ENCODE results near the gene MTERF2. TPM values are rescaled to one million over a fixed set of nuclear protein-coding genes. Genes with fewer than 3 reads are reported as not detected.
A peak's percentile ranks its signal among the peaks of the same experiment; 100 is the strongest.

Gene MTERF2, protein sequence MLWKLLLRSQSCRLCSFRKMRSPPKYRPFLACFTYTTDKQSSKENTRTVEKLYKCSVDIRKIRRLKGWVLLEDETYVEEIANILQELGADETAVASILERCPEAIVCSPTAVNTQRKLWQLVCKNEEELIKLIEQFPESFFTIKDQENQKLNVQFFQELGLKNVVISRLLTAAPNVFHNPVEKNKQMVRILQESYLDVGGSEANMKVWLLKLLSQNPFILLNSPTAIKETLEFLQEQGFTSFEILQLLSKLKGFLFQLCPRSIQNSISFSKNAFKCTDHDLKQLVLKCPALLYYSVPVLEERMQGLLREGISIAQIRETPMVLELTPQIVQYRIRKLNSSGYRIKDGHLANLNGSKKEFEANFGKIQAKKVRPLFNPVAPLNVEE
- 14.2 and 14.6 TPM in 2 replicates for total RNA-seq (2013; cell fraction: nucleolus; rRNA removed)
- 5.0 and 5.5 TPM in 2 replicates for total RNA-seq (2014; rRNA removed)
- total RNA-seq (2014; rRNA removed; fragmentation: Illumina TruSeq; extraction: Trizol), result 6.4 and 8.2 TPM in 2 replicates
- 5.8 and 7.1 TPM in 2 replicates for total RNA-seq (2021)
- polyA plus RNA-seq (2011; ENCODE audit: low read depth), result 5.8 TPM
- 5.7 and 8.1 TPM in 2 replicates for polyA plus RNA-seq (2011; rRNA removed)
- polyA plus RNA-seq (2011; cell fraction: cytosol; rRNA removed), result 2.2 and 2.3 TPM in 2 replicates
- polyA plus RNA-seq (2011; cell fraction: nucleus; rRNA removed), result 5.5 and 6.6 TPM in 2 replicates
- polyA plus RNA-seq (2012), result 6.9 and 7.3 TPM in 2 replicates
- polyA plus RNA-seq (2014; fragmentation: Illumina TruSeq; extraction: Trizol), result 7.9 and 14.0 TPM in 2 replicates
- polyA plus RNA-seq (2014; fragmentation: Nextera tagmentation; extraction: Ambion mirVana), result 1 to 10 TPM; 2.1 to 3.6 TPM
- polyA plus RNA-seq (2014; rRNA removed), result 7.2 and 9.6 TPM in 2 replicates
- 1 to 10 TPM; 8.4 to 9.8 TPM for polyA plus RNA-seq (2016; fragmentation: Nextera tagmentation; extraction: Ambion mirVana)
- polyA minus RNA-seq (2011; rRNA and poly(A)+ RNA removed), result 1.9 and 2.6 TPM in 2 replicates
- polyA minus RNA-seq (2011; cell fraction: cytosol; rRNA and poly(A)+ RNA removed), result 0.80 and 2.2 TPM in 2 replicates
- 2.4 and 3.3 TPM in 2 replicates for polyA minus RNA-seq (2011; cell fraction: nucleus; rRNA and poly(A)+ RNA removed)
- percentile 69 among the genes with signal in this experiment for Bru-seq, nascent RNA
- percentile 57 among the genes with signal in this experiment for BruChase-seq, experiment 1, labeled RNA remaining after a 6-hour chase
- BruChase-seq, experiment 2, labeled RNA remaining after a 2-hour chase, result percentile 64 among the genes with signal in this experiment
- long read RNA-seq, experiment 1, partial matches to known transcripts, result 0 of 5 reads
- long read RNA-seq, experiment 1, other reads (novel, unspliced or antisense), result 1 of 5 reads
- long read RNA-seq, experiment 2, transcript MTERF2-201 (3 exons, 1,790 nt), result major isoform, 24 of 38 reads
- long read RNA-seq, experiment 2, transcript MTERF2-207 (2 exons, 3,235 nt), result minor isoform, 6 of 38 reads
- long read RNA-seq, experiment 2, partial matches to known transcripts, result 0 of 38 reads
- long read RNA-seq, experiment 2, other reads (novel, unspliced or antisense), result 4 of 38 reads

DNA sequence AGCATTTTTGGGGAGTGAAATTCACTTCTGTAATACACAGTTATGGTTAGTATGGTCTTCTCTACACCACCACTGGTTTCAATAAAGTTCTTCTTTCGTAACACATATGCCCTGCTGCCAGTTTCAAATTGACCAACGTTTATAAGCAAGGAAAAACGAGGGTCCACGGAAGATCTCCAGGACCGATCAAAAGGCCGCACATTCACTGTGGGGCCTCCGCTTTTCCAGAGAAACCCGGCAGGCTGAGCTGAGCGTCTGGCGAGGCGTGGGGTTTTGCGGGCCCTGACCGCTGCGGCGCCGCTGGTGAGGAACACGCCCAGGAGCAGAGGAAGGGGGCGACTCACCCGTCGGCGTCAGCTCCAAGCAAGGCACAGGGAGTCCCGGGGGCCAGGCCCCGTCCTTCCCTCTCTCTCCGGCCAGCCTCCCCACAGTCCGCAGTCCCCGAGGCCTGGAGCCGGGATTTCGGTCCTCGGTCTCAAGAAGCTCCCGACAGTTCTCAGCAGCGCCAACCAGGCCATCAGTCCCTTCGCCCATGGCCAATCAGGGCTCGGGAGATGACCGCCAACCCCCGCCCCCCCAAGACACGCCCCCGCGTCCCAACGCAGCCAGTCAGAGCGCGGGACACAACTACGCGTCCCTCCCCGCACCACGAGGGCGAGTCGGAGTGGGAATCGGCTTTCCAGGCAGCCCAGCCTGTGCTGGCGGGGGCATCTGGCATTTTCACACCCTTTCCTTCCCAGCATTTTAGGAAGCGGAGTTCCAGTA is at the start of gene MTERF2:
Gene MTERF2, minus strand, starts transcription at position 522 of the 765 bp plus-strand sequence. CDS start 8,432 bp downstream, outside the sequence.
- Histone ChIP-seq H3K79me2 (ENCODE audit: control insufficient read depth, insufficient read depth, low read length) (peaks cover 4% of the 10 kb centered on the region), H3K9ac (ENCODE audit: control insufficient read depth, insufficient read depth, low read length) (peak within 1 kb of the TSS; percentile 80), H2AFZ (ENCODE audit: control insufficient read depth, low read depth, low read length) (peak within 1 kb of the TSS; percentile 96), H3K36me3 (ENCODE audit: control insufficient read depth in 2 of 2, insufficient read depth in 2 of 2, low read length in 1 of 2) (no peaks in the 10 kb centered on the region), H3K4me2 (ENCODE audit: control insufficient read depth, insufficient read depth) (peak within 1 kb of the TSS; percentile 79), H3K4me3 (peak within 1 kb of the TSS; percentile 87), H4K20me1 (ENCODE audit: control insufficient read depth, insufficient read depth) (no peaks in the 10 kb centered on the region), H3K27me3 (replicated peaks in 1 of 2; ENCODE audit: control insufficient read depth in 2 of 2, insufficient read depth in 2 of 2, low read length in 1 of 2) (no peaks in the 10 kb centered on the region), H3K9me3 (replicated peaks; ENCODE audit: control insufficient read depth, insufficient read depth, low read length) (no peaks in the 10 kb centered on the region), H3K4me1 (ENCODE audit: control insufficient read depth, insufficient read depth, low read length) (0 out of 2 replicates have a peak, but pooled peaks cover 5% of the 10 kb centered on the region), H3K27ac (ENCODE audit: control insufficient read depth, insufficient read depth) (peak within 1 kb of the TSS; percentile 50; the same call in 1 of the 2 replicates)
- POLR2A ChIA-PET, result interaction anchor here (1.0 to 1.7 kb wide), 2 partner anchors 25 to 31 kb away, joined by 3 to 12 read pairs; partner anchors contain the start of gene TMEM263
- SMC1A ChIA-PET (ENCODE audit: uncharacterized antibody, unreplicated experiment), result interaction anchor here (1.2 to 2.6 kb wide), 2 partner anchors 9 to 31 kb away, joined by 8 read pairs; partner anchors contain the start of gene TMEM263
- RAD21 ChIA-PET (ENCODE audit: unreplicated experiment), result no interaction called here
- DNase-seq (ENCODE audit: low read depth, low spot score), result peak; percentile 65
- peak; percentile 100 for ATAC-seq
- BruUV-seq (replicated peaks), result TSS peak; percentile 63
- in situ Hi-C loops (cut with MboI) (no loop called here), intact Hi-C loops (cut with micrococcal nuclease; ENCODE audit: unreplicated experiment) (loop anchor here (2.0 kb wide), 1 partner anchor 76 kb away; no protein-coding TSS in a partner anchor)
- 2% methylated on average over 41 of the region's 50 CpGs for WGBS (ENCODE audit: insufficient coverage, insufficient replicate concordance, low lambda C conversion rate, missing lambda C conversion rate)
- CTCF ChIA-PET, result interaction anchor here (1.1 kb wide), 1 partner anchor 9 kb away, joined by 3 read pairs; no protein-coding TSS in a partner anchor
- FAIRE-seq, result peak; percentile 31
- TF ChIP-seq POLR2AphosphoS5 (IDR thresholded peaks at IDR 0.05; ENCODE audit: low read length), result peak; percentile 38; the same call in 1 of the 2 replicates
- TF ChIP-seq ZNF207 (IDR thresholded peaks at IDR 0.05; ENCODE audit: borderline replicate concordance), result peak; percentile 80; the same call in 1 of the 2 replicates
- TF ChIP-seq NBN (IDR thresholded peaks at IDR 0.05), result 0 out of 2 replicates have a peak, but pooled peaks have one; percentile 35
- peak; percentile 59 for TF ChIP-seq POLR2A (IDR thresholded peaks at IDR 0.05; ENCODE audit: low read depth, low read length)
- TF ChIP-seq, protein P1, sequence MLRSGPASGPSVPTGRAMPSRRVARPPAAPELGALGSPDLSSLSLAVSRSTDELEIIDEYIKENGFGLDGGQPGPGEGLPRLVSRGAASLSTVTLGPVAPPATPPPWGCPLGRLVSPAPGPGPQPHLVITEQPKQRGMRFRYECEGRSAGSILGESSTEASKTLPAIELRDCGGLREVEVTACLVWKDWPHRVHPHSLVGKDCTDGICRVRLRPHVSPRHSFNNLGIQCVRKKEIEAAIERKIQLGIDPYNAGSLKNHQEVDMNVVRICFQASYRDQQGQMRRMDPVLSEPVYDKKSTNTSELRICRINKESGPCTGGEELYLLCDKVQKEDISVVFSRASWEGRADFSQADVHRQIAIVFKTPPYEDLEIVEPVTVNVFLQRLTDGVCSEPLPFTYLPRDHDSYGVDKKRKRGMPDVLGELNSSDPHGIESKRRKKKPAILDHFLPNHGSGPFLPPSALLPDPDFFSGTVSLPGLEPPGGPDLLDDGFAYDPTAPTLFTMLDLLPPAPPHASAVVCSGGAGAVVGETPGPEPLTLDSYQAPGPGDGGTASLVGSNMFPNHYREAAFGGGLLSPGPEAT (IDR thresholded peaks at IDR 0.05; ENCODE audit: low read depth), result peak; percentile 55; the same call in 1 of the 2 replicates
- TF ChIP-seq, protein P2, sequence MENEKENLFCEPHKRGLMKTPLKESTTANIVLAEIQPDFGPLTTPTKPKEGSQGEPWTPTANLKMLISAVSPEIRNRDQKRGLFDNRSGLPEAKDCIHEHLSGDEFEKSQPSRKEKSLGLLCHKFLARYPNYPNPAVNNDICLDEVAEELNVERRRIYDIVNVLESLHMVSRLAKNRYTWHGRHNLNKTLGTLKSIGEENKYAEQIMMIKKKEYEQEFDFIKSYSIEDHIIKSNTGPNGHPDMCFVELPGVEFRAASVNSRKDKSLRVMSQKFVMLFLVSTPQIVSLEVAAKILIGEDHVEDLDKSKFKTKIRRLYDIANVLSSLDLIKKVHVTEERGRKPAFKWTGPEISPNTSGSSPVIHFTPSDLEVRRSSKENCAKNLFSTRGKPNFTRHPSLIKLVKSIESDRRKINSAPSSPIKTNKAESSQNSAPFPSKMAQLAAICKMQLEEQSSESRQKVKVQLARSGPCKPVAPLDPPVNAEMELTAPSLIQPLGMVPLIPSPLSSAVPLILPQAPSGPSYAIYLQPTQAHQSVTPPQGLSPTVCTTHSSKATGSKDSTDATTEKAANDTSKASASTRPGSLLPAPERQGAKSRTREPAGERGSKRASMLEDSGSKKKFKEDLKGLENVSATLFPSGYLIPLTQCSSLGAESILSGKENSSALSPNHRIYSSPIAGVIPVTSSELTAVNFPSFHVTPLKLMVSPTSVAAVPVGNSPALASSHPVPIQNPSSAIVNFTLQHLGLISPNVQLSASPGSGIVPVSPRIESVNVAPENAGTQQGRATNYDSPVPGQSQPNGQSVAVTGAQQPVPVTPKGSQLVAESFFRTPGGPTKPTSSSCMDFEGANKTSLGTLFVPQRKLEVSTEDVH (IDR thresholded peaks at IDR 0.05; ENCODE audit: low read depth, partially characterized antibody), result no peak
- TF ChIP-seq RFX5 (IDR thresholded peaks at IDR 0.05; ENCODE audit: low read depth, low read length), result peak; percentile 67
- TF ChIP-seq CBFB (IDR thresholded peaks at IDR 0.05; ENCODE audit: low read depth), result 0 out of 2 replicates have a peak, but pooled peaks have one; percentile 18
- TF ChIP-seq, protein P3, sequence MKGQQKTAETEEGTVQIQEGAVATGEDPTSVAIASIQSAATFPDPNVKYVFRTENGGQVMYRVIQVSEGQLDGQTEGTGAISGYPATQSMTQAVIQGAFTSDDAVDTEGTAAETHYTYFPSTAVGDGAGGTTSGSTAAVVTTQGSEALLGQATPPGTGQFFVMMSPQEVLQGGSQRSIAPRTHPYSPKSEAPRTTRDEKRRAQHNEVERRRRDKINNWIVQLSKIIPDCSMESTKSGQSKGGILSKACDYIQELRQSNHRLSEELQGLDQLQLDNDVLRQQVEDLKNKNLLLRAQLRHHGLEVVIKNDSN (IDR thresholded peaks at IDR 0.05; ENCODE audit: borderline replicate concordance, extremely low read length, insufficient read depth, low read depth, low read length), result peak; percentile 34
- TF ChIP-seq EED (IDR thresholded peaks at IDR 0.05; ENCODE audit: low read depth), result 0 out of 2 replicates have a peak, but pooled peaks have one; percentile 58

All from GM12878 (cell line).